GM21515 (cell line): Measurements from ENCODE around the gene FOSL1.
A peak's percentile ranks its signal among the peaks of the same experiment; 100 is the strongest.

Source experiments
- ATAC-seq: cut with Tn5 transposase; IDR thresholded peaks from one replicate; pipeline ENCODE4 v1.9.1; 2021; ENCODE audit not compliant: unreplicated experiment

Gene FOSL1

GRCh38 chr11:65882120-65883057 is 17.8 kb downstream of the FOSL1 start:
- no peak for ATAC-seq

GRCh38 chr11:65880844-65881421 is 19.3 kb downstream of the FOSL1 start:
- ATAC-seq, result no peak

- no peak for ATAC-seq
Observed at GRCh38 chr11:65880027-65880426, 20.2 kb downstream of the FOSL1 start.

DNA sequence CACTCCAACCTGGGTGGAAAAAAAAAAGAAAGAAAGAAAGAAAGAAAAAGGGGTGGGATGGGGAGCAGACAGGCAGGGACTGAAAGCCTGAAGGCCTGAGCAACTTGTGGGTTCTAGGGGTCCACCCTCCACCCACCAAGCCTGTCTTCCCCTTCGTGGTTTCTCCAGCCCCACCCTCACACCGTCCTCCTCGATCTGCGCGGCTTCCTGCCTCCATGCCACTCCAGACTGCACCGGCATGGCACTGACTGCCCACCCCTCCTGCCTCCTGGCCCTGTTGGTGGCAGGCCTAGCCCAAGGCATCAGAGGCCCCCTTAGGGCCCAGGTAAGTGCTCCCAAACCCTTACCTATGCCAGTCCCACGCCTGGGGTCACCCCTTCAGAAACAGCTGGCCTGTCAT is 20.6 kb downstream of the FOSL1 start, which contains the start of gene CTSW:
TSS of gene CTSW (plus strand) at position 221 of the 400 bp plus-strand sequence. CDS start at position 239, 18 bp downstream.
- no peak for ATAC-seq

DNA sequence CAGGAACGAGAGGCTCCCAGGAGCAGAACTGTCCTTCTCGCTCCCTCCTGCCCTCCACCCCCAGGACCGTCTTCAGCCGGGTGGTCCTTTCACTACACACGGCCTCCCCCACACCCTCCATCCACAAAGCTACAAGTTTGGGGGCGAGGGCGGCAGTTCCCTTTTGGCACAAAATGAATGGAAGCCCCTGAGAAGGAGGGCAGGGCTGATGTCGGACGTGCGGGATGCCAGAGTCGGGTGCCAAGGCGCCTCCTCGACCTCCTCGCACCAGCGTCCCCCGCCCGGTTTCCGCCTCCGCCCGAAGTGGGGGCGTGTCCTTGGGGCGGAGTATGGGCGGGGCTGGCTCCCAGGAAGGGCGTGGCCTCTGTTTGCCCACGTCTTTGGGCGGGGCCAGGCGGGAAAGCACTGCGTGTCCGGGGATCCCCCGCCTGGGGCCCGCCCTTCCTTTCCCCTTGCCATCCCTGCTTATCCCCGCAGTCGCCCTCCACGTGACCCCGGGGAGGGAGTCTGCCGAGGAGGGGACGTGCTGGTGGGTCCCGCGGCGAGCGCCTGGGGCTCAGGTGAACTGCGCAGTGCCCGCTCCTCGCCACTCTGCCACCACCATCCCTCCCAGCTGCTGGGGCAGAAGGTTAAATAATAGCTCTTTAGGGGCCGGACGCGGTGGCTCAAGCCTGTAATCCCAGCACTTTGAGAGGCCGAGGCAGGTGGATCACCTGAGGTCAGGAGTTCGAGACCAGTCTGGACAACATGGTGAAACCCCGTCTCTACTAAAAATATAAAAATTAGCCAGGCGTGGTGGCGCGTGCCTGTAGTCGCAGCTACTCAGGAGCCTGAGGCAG is 26.7 kb downstream of the FOSL1 start:
- ATAC-seq, result peak; percentile 63

- no peak for ATAC-seq
Observed at GRCh38 chr11:65872586-65873317, 27.4 kb downstream of the FOSL1 start, which contains the start of gene EFEMP2. TSS of gene EFEMP2 (minus strand) at chr11:65872800. CDS start at chr11:65872354, 446 bp downstream.

GRCh38 chr11:65871811-65872548 is 28.2 kb downstream of the FOSL1 start:
- no peak for ATAC-seq

GRCh38 chr11:65870706-65871681 is 29.2 kb downstream of the FOSL1 start:
- no peak for ATAC-seq

DNA sequence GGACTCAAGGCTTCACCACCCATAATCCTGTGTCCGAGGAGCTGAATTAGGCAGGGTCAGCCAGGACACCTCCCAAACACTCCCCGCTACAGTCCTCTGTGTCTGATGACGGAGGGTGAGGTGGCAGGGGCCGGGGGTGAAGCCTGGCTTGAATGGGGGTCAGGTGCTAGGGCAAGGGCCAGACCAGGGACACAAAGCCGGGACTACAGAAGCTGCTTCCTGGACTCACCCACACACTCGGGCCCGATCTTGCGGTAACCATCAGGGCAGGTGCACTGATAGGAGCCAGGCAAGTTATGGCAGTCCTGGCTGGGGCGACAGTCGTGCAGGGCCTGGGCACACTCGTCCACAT is 29.9 kb downstream of the FOSL1 start:
- no peak for ATAC-seq

- ATAC-seq, result no peak
Observed at GRCh38 chr11:65869643-65870306, 30.4 kb downstream of the FOSL1 start.

DNA sequence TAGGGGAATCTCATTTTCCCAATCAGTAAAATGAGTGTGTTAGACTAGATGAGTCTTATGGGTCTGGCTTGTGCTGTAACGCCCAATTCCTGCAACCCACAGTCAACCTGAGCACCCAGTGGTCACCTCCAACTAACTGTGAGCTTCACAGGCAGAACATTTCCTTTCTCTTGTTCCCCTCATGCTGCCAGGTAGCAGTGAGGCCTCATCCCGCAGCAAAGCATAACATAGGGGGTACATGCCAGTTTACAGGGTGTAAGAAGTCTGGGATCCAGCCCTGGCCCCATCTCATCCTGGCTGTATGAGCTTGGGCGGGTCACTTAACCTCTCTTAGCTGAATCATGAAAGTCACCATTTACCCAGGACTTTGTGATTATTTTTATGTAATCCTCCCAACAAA is 31.3 kb downstream of the FOSL1 start:
- ATAC-seq, result no peak

DNA sequence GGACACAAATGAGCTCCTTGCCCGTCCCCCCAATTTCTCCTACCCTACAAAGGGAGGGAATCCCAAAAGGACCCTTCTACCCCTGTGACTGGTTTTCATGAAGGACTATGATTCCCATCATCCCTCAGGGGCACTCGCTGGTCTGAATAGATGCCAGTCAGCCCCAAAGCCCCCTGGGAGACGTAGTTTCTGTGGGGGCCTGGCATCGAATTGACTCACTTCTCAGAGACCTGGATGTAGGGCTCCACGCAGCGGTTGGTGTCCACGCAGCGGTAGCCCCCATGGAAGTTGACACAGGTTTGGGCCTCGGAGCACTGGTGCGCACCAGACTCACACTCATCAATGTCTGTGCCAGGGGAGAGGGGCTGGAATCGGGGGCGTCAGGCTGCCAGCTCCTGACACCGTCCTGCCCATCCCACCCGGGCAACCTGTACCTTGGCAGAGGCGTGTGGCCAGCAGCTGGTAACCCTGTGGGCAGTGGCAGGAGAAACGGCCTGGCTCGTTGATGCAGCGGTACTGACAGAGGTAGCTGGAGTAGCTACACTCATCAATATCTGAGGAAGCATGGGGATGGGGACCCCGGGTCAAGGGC is 32.0 kb downstream of the FOSL1 start:
- no peak for ATAC-seq

DNA sequence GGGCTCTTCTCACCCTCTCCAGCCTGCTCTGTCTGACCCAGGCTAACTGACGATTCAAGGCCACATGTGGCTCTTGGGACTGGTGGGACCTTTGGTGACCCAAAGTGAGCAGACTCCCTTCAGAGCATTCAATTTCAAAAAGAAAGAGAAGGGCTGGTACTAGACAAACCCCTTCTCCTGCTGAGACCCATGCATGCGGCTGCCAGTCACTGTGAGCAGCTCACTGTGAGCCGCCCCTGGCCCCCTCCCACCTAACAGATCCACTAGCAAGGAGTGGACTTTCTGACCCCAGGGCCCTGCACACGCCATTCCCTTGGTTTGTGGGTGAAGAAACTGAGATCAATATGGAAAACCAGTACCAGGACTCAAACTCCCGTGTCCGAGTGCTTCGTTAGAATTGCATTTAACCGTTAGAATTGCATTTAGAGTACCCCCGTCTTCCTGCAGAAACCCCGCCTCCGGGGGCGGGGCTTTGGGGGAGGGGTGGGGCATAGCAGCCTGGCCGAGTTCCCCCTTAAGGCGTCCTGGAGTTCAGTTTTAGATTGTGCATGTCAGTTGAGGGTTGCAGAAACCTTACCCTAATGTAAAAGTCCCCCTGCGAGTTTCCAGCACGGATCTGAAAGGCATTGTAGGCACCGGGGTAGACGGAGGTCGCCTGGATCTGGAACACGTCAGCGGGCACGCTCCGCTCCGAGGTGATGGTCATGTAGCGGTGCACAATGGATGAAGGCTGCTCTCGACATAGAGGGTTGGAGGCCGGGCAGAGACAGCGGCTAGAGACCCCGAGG is 32.7 kb downstream of the FOSL1 start:
- ATAC-seq, result no peak

DNA sequence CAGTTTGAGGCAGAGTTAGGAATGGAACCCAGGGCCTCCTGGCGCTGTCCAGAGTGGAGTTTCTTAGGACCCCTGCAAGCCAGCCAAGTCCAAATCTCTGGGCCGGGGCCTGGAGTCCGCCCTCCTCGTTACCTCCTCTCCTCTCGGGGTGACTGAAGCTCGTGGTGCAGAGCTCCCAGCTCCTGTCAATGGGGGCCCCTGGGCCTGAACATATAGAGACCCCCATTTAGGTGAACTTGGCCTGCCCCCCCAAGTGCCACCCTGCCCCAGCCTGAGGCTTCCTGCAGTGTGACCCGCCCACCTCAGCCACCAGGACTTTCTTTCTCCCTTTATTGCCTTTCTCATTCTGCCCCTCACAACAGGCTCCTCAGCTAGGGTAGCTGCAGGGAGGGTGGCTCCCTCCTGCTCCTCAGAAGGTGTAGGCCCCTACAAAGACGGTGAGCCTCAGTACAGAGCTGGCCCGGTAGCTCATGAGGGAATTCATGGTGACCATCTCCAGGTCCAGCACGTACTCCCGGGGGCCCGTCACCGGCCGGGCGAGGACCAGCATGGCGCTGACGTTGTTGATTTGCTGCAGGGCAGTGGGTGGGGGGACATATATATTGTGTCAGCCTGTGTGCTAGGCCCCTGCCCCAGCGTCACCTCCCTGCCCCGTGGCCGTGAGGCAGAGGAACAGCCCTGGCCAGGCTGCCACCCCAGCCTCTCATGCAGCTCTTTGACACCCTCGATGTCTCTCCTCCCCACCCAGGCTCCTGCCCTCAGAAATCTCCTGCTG is 33.5 kb downstream of the FOSL1 start:
- ATAC-seq, result no peak

- no peak for ATAC-seq
Observed at GRCh38 chr11:65865550-65866172, 34.5 kb downstream of the FOSL1 start.
